ENCODE measurements around the gene CANT1. TPM values are rescaled to one million over a fixed set of nuclear protein-coding genes. Genes with fewer than 3 reads are reported as not detected.
A peak's percentile ranks its signal among the peaks of the same experiment; 100 is the strongest.

The CANT1 gene
- total and polyA plus RNA-seq, 9 of the 15 experiments (the other 6 are each of a cell fraction or from before 2014, with no cell fraction given) = 2.7 to 66.4 (median 22.5) TPM

DNA sequence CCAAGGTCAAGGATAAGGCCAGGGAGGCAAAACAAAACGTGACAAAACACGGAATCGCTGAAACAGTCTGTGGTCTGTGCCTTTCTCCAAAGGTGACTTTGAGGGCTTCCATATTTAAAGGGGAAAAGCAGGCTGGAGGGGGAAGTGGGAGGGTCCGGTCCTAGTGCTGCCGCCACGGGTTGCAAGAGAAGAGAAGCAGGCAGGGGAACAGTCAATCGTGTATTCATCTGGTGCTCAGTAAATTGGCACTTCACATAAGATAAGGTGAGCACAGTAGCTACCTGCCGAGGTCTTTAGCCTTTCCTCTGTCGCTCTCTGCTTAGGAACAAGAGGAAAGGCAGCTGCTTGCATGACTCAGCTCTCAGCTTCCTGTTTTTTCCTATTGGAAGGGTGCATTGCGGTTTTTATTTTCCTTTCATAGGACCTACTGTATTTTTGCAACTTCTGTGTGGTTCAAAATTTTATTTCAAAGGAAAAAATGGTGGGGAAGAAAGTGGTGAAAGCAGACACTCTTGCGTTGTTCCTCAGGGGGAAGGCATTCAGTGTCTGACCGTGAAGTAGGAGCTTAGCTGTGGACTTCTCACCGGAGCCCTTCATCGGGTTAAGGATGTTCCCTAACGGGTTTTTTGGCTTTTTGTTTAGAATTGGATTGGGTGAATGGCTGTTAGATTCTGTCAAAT, 22.8 kb downstream of the CANT1 start (continued):
- no peak for TF ChIP-seq NR4A1 (CRISPR knock-in tag; IDR thresholded peaks at IDR 0.05)
- TF ChIP-seq NR4A1 (tag; IDR thresholded peaks at IDR 0.05) = no peak
- TF ChIP-seq ZNF124 (CRISPR knock-in tag; IDR thresholded peaks at IDR 0.05) = no peak
- TF ChIP-seq, protein P1, sequence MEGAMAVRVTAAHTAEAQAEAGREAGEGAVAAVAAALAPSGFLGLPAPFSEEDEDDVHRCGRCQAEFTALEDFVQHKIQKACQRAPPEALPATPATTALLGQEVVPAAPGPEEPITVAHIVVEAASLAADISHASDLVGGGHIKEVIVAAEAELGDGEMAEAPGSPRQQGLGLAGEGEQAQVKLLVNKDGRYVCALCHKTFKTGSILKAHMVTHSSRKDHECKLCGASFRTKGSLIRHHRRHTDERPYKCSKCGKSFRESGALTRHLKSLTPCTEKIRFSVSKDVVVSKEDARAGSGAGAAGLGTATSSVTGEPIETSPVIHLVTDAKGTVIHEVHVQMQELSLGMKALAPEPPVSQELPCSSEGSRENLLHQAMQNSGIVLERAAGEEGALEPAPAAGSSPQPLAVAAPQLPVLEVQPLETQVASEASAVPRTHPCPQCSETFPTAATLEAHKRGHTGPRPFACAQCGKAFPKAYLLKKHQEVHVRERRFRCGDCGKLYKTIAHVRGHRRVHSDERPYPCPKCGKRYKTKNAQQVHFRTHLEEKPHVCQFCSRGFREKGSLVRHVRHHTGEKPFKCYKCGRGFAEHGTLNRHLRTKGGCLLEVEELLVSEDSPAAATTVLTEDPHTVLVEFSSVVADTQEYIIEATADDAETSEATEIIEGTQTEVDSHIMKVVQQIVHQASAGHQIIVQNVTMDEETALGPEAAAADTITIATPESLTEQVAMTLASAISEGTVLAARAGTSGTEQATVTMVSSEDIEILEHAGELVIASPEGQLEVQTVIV (CRISPR knock-in tag; IDR thresholded peaks at IDR 0.05; ENCODE audit: borderline replicate concordance) = no peak
- TF ChIP-seq HCFC1 (IDR thresholded peaks at IDR 0.05; ENCODE audit: low read depth, low read length) = no peak
- TF ChIP-seq ZBED1 (IDR thresholded peaks at IDR 0.05) = no peak
- TF ChIP-seq BACH1 (tag; IDR thresholded peaks at IDR 0.05) = peak; percentile 64; the same call in 1 of the 2 replicates
- TF ChIP-seq, protein P2, sequence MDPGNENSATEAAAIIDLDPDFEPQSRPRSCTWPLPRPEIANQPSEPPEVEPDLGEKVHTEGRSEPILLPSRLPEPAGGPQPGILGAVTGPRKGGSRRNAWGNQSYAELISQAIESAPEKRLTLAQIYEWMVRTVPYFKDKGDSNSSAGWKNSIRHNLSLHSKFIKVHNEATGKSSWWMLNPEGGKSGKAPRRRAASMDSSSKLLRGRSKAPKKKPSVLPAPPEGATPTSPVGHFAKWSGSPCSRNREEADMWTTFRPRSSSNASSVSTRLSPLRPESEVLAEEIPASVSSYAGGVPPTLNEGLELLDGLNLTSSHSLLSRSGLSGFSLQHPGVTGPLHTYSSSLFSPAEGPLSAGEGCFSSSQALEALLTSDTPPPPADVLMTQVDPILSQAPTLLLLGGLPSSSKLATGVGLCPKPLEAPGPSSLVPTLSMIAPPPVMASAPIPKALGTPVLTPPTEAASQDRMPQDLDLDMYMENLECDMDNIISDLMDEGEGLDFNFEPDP (CRISPR knock-in tag; IDR thresholded peaks at IDR 0.05) = no peak
- TF ChIP-seq SPI1 (IDR thresholded peaks at IDR 0.05; ENCODE audit: borderline replicate concordance, low read depth, low read length) = peak; percentile 38; the same call in 1 of the 2 replicates
- TF ChIP-seq HSF4 (CRISPR knock-in tag; IDR thresholded peaks at IDR 0.05; ENCODE audit: borderline replicate concordance) = no peak
- TF ChIP-seq ZNF696 (CRISPR knock-in tag; conservative IDR thresholded peaks at IDR 0.05) = no peak
- TF ChIP-seq, protein P3, sequence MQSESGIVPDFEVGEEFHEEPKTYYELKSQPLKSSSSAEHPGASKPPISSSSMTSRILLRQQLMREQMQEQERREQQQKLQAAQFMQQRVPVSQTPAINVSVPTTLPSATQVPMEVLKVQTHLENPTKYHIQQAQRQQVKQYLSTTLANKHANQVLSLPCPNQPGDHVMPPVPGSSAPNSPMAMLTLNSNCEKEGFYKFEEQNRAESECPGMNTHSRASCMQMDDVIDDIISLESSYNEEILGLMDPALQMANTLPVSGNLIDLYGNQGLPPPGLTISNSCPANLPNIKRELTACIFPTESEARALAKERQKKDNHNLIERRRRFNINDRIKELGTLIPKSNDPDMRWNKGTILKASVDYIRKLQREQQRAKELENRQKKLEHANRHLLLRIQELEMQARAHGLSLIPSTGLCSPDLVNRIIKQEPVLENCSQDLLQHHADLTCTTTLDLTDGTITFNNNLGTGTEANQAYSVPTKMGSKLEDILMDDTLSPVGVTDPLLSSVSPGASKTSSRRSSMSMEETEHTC (IDR thresholded peaks at IDR 0.05) = peak; percentile 14; the same call in 1 of the 2 replicates
- TF ChIP-seq SMARCE1 (IDR thresholded peaks at IDR 0.05) = peak; percentile 71
- TF ChIP-seq, protein P4, sequence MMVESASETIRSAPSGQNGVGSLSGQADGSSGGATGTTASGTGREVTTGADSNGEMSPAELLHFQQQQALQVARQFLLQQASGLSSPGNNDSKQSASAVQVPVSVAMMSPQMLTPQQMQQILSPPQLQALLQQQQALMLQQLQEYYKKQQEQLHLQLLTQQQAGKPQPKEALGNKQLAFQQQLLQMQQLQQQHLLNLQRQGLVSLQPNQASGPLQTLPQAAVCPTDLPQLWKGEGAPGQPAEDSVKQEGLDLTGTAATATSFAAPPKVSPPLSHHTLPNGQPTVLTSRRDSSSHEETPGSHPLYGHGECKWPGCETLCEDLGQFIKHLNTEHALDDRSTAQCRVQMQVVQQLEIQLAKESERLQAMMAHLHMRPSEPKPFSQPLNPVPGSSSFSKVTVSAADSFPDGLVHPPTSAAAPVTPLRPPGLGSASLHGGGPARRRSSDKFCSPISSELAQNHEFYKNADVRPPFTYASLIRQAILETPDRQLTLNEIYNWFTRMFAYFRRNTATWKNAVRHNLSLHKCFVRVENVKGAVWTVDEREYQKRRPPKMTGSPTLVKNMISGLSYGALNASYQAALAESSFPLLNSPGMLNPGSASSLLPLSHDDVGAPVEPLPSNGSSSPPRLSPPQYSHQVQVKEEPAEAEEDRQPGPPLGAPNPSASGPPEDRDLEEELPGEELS (CRISPR knock-in tag; IDR thresholded peaks at IDR 0.05; ENCODE audit: borderline replicate concordance) = no peak
- TF ChIP-seq POLR2A (conservative IDR thresholded peaks at IDR 0.05) = peak; percentile 50; the same call in 1 of the 2 replicates
- TF ChIP-seq NCOA6 (IDR thresholded peaks at IDR 0.05) = no peak
- TF ChIP-seq GTF2A2 (tag; IDR thresholded peaks at IDR 0.05) = no peak
- TF ChIP-seq, protein P5, sequence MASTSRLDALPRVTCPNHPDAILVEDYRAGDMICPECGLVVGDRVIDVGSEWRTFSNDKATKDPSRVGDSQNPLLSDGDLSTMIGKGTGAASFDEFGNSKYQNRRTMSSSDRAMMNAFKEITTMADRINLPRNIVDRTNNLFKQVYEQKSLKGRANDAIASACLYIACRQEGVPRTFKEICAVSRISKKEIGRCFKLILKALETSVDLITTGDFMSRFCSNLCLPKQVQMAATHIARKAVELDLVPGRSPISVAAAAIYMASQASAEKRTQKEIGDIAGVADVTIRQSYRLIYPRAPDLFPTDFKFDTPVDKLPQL (IDR thresholded peaks at IDR 0.05; ENCODE audit: extremely low read depth, insufficient read length) = no peak
- TF ChIP-seq, protein P6, sequence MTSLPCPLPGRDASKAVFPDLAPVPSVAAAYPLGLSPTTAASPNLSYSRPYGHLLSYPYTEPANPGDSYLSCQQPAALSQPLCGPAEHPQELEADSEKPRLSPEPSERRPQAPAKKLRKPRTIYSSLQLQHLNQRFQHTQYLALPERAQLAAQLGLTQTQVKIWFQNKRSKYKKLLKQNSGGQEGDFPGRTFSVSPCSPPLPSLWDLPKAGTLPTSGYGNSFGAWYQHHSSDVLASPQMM (CRISPR knock-in tag; IDR thresholded peaks at IDR 0.05) = no peak
- TF ChIP-seq, protein P7, sequence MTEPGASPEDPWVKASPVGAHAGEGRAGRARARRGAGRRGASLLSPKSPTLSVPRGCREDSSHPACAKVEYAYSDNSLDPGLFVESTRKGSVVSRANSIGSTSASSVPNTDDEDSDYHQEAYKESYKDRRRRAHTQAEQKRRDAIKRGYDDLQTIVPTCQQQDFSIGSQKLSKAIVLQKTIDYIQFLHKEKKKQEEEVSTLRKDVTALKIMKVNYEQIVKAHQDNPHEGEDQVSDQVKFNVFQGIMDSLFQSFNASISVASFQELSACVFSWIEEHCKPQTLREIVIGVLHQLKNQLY (CRISPR knock-in tag; conservative IDR thresholded peaks at IDR 0.05) = no peak
